ENCODE results near the gene TRAPPC13.
A peak's percentile ranks its signal among the peaks of the same experiment; 100 is the strongest.

Gene TRAPPC13

DNA sequence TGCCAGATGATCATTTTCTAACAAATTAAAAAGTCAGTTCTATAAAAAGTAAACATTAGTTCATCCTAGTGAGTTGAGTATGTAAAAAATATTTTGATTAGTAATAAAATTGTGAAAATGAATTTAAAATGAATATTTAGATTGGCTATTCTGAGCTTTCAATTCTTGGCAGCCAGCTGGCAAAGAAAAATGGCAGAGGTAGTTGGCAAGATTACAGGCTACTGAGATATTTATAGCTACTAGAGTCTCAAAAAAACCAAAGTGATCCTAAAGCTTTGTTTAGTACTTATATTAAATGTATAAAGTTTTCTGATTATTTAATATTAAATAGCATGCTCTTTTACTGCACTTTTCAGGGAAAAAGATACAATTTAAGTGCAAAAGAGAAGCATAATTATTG lies 72.1 kb downstream of the TRAPPC13 start:
- no peak for DNase-seq (ENCODE audit: low read depth)
- no peak overlapping the region for H3K4me3 ChIP-seq (ENCODE audit: low read depth, low read length)
- TF ChIP-seq CTCF (IDR thresholded peaks at IDR 0.05; ENCODE audit: insufficient read depth, low read depth, low read length, missing control alignments): no peak

GRCh38 chr5:65699338-65699737 lies 74.5 kb downstream of the TRAPPC13 start:
- DNase-seq (ENCODE audit: low read depth): peak; percentile 6
- no peak overlapping the region for H3K4me3 ChIP-seq (ENCODE audit: low read depth, low read length)
- no peak for TF ChIP-seq CTCF (IDR thresholded peaks at IDR 0.05; ENCODE audit: insufficient read depth, low read depth, low read length, missing control alignments)

- DNase-seq (ENCODE audit: low read depth): no peak
- H3K4me3 ChIP-seq (ENCODE audit: low read depth, low read length): no peak overlapping the region
- no peak for TF ChIP-seq CTCF (IDR thresholded peaks at IDR 0.05; ENCODE audit: insufficient read depth, low read depth, low read length, missing control alignments)
These were observed 77.2 kb downstream of the TRAPPC13 start for GRCh38 chr5:65702036-65702435.

- no peak overlapping the region for H3K4me3 ChIP-seq (ENCODE audit: low read depth, low read length)
- DNase-seq (ENCODE audit: low read depth): no peak
- no peak for TF ChIP-seq CTCF (IDR thresholded peaks at IDR 0.05; ENCODE audit: insufficient read depth, low read depth, low read length, missing control alignments)
These were observed 79.9 kb downstream of the TRAPPC13 start for GRCh38 chr5:65704621-65705239.

GRCh38 chr5:65707663-65708062 lies 82.8 kb downstream of the TRAPPC13 start:
- no peak for DNase-seq (ENCODE audit: low read depth)
- no peak overlapping the region for H3K4me3 ChIP-seq (ENCODE audit: low read depth, low read length)
- TF ChIP-seq CTCF (IDR thresholded peaks at IDR 0.05; ENCODE audit: insufficient read depth, low read depth, low read length, missing control alignments): no peak

DNA sequence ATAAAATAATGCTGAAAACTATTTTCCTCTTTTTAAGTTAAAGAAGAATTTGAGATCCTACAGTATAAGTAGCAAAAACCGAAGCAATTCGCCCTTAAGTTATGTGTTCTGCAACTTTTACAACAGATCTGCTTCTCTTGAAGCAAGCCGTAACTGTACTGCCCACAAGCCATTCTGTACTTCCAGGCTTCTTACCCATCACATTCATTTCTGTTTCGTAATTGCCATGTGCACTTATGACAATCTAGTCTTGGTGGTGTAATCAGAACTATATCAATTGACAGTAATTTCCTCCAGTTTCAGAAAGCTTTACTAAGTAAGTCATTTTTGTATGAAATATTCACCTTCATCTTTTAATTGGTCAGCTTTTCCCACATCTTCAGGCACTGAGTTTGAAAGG lies 83.3 kb downstream of the TRAPPC13 start:
- no peak for TF ChIP-seq CTCF (IDR thresholded peaks at IDR 0.05; ENCODE audit: insufficient read depth, low read depth, low read length, missing control alignments)
- H3K4me3 ChIP-seq (ENCODE audit: low read depth, low read length): no peak overlapping the region
- DNase-seq (ENCODE audit: low read depth): no peak
